K562 (cell line): Measurements from ENCODE around the gene PDE1C. TPM values are rescaled to one million over a fixed set of nuclear protein-coding genes. Genes with fewer than 3 reads are reported as not detected.

ENCODE experiments used
- ATAC-seq: fragments of 200-7000 bp; cut with Tn5 transposase; 3 replicates; pipeline ENCODE4 v1.9.1; 2020; ENCODE audit warnings: moderate library complexity
- BruUV-seq: library from RNA; stranded (reverse); fragments of 400-500 nt; replicated peaks from 2 replicates; lab custom pipeline; 2021; lab: Mats Ljungman, UMichigan
- CTCF ChIA-PET: fragments of 300-600 bp; formaldehyde crosslinking; extraction: SDS; loops from one replicate; lab custom pipeline; 2021; ENCODE audit warnings: low intra/inter-chr PET ratio; lab: Yijun Ruan, JAX
- POLR2A ChIA-PET: fragments of 300-600, 350-650 bp; sonication (Branson Sonifier 250); formaldehyde crosslinking; extraction: SDS; loops from one replicate; lab custom pipeline; 2021; ENCODE audit warnings: antibody characterized with exemption, inconsistent platforms; lab: Yijun Ruan, JAX
- DNase-seq, 4 experiments: peaks; one replicate each; pipeline versions ENCODE4 v3.0.0 to v3.0.0-alpha.2; 2011 to 2018; ENCODE audit warnings: low spot score in 3 of 4, mixed read lengths in 3 of 4; ENCODE audit errors: extremely low read depth in 1 of 4
- FAIRE-seq: peaks from 2 replicates; lab custom pipeline; 2011; peaks lifted over from hg19 to GRCh38; lab: Jason Lieb, UNC
- H2AFZ ChIP-seq: 2 replicates; pipeline ENCODE4 v1.6.0; 2011; ENCODE audit warnings: low read depth, low read length, control low read depth, inconsistent platforms
- H3K27ac ChIP-seq: fragments of 200-600 bp; 3 replicates; pipeline ENCODE4 v1.8.0; 2011; ENCODE audit warnings: low read depth, mild to moderate bottlenecking, control low read depth, inconsistent platforms, low read length, moderate library complexity, mixed read lengths; ENCODE audit errors: extremely low read depth
- H3K27me3 ChIP-seq, 2 experiments: fragments of 300-600 bp in 1 of 2; 2 replicates in 1 of 2; 3 replicates in 1 of 2; pipeline versions ENCODE4 v1.6.0 to v1.8.0; 2011; ENCODE audit warnings: inconsistent platforms in 2 of 2, low read length in 2 of 2, mild to moderate bottlenecking in 1 of 2, mixed read lengths in 1 of 2, moderate library complexity in 1 of 2; ENCODE audit not compliant: control insufficient read depth in 2 of 2, insufficient read depth in 2 of 2
- H3K36me3 ChIP-seq: fragments of 300-600 bp; 3 replicates; pipeline ENCODE4 v1.8.0; 2011; ENCODE audit warnings: mild to moderate bottlenecking, low read length, inconsistent platforms; ENCODE audit not compliant: control insufficient read depth, insufficient read depth
- H3K4me1 ChIP-seq, 2 experiments: fragments of 200-600 bp in 1 of 2; replicated peaks in 1 of 2; 2 replicates in 1 of 2; 3 replicates in 1 of 2; pipeline versions ENCODE4 v1.5.1 to v1.8.0; 2011; ENCODE audit warnings: inconsistent platforms in 2 of 2, low read length in 2 of 2, mild to moderate bottlenecking in 1 of 2, mixed read lengths in 1 of 2, moderate library complexity in 1 of 2; ENCODE audit not compliant: control insufficient read depth in 2 of 2, insufficient read depth in 2 of 2
- H3K4me2 ChIP-seq: 2 replicates; pipeline ENCODE4 v1.6.1; 2011; ENCODE audit warnings: low read length, control low read depth, inconsistent platforms, mixed read lengths; ENCODE audit not compliant: insufficient read depth
- H3K4me3 ChIP-seq: fragments of 200-600 bp; sonication (generic), shearing (Covaris generic); 2 replicates; pipeline ENCODE4 v1.5.1; 2016; ENCODE audit warnings: control low read depth, inconsistent platforms
- H3K79me2 ChIP-seq: fragments of 200-600 bp; 3 replicates; pipeline ENCODE4 v1.8.0; 2011; ENCODE audit warnings: low read length, inconsistent platforms; ENCODE audit not compliant: control insufficient read depth, insufficient read depth
- H3K9ac ChIP-seq, 2 experiments: 2 replicates each; pipeline versions ENCODE4 v1.6.0 to v1.6.1; 2011; ENCODE audit warnings: low read depth in 2 of 2, low read length in 2 of 2, control low read depth in 1 of 2, inconsistent platforms in 1 of 2, mild to moderate bottlenecking in 1 of 2, mixed read lengths in 1 of 2; ENCODE audit not compliant: insufficient read depth in 1 of 2
- H3K9me1 ChIP-seq: one replicate; pipeline ENCODE4 v1.6.0; 2011; ENCODE audit warnings: inconsistent platforms, mild to moderate bottlenecking, low read length, moderate library complexity; ENCODE audit not compliant: control insufficient read depth, insufficient read depth
- H3K9me3 ChIP-seq: replicated peaks from 2 replicates; pipeline ENCODE4 v1.5.1; 2011; ENCODE audit warnings: low read depth, low read length, inconsistent platforms; ENCODE audit not compliant: control insufficient read depth, insufficient read depth
- H4K20me1 ChIP-seq: replicated peaks from 2 replicates; pipeline ENCODE4 v1.6.1; 2011; ENCODE audit warnings: low read length, inconsistent platforms, mixed read lengths; ENCODE audit not compliant: control insufficient read depth, insufficient read depth
- MXD1 ChIP-seq: fragments of 250-450 bp; sonication (Bioruptor Pico); IDR thresholded peaks from 2 replicates; pipeline ENCODE4 v1.8.0; 2021; ENCODE audit warnings: borderline replicate concordance, mild to moderate bottlenecking, moderate library complexity; ENCODE audit not compliant: poor library complexity, severe bottlenecking
- RBBP5 ChIP-seq: fragments of 200-600 bp; sonication (generic); IDR thresholded peaks from 2 replicates; pipeline ENCODE4 v1.6.1; 2012; ENCODE audit warnings: borderline replicate concordance, mild to moderate bottlenecking, low read length, control low read depth, inconsistent platforms; ENCODE audit not compliant: insufficient read depth, poor library complexity, severe bottlenecking
- STAT5B ChIP-seq: fragments of 250-450 bp; sonication (Bioruptor Pico); IDR thresholded peaks from 2 replicates; pipeline ENCODE4 v1.8.0; 2021; ENCODE audit warnings: mild to moderate bottlenecking, inconsistent platforms
- XRCC3 ChIP-seq: fragments of 450-650 bp; IDR thresholded peaks from 2 replicates; pipeline ENCODE4 v1.6.1; 2017; ENCODE audit warnings: mild to moderate bottlenecking, moderate library complexity
- ZNF197 ChIP-seq: fragments of 200-800 bp; sonication (Bioruptor generic); IDR thresholded peaks from 2 replicates; pipeline ENCODE4 v1.6.1; 2016; ENCODE audit warnings: low read depth, missing genetic modification characterization, missing compliant biosample characterization
- ZSCAN32 ChIP-seq: fragments of 450-650 bp; formaldehyde crosslinking; IDR thresholded peaks from 2 replicates; pipeline ENCODE4 v1.4.0; 2020; ENCODE audit warnings: mild to moderate bottlenecking, moderate library complexity
- WGBS: fragments of 100-300 bp; shearing (Covaris generic); methylation state at CpG from one replicate; pipeline ENCODE4 v1.1.6; 2016; ENCODE audit warnings: low coverage, mixed read lengths; ENCODE audit not compliant: insufficient coverage; ENCODE audit errors: missing lambda C conversion rate; 5-methylcytosine and 5-hydroxymethylcytosine counted together
- in situ Hi-C: fragments of 300-500 bp; cut with MboI; formaldehyde crosslinking; loops from 4 replicates; pipeline ENCODE4 v1.15.0; 2018; ENCODE audit warnings: inconsistent platforms, mixed read lengths
- intact Hi-C: fragments of 100-400 bp; cut with micrococcal nuclease; formaldehyde crosslinking; loops from 2 replicates; pipeline ENCODE4 v1.14.2; 2022
- polyA plus RNA-seq, 8 experiments: library from polyadenylated mRNA; depleted of rRNA in 4 of 8; stranded (reverse) in 5 of 8; unstranded in 3 of 8; fragments of >200 nt; fragmentation: Nextera tagmentation in 2 of 8; fragmentation: Illumina TruSeq in 1 of 8; extraction: Ambion mirVana in 2 of 8; extraction: Trizol in 1 of 8; gene quantifications; 2 replicates each; pipeline versions ENCODE4 v1.2.1 to v1.2.3, GENCODE V29; 2011 to 2014; ENCODE audit warnings: inconsistent platforms in 1 of 8, missing spikeins in 1 of 8
- total RNA-seq, 7 experiments: library from RNA; depleted of rRNA in 6 of 7; stranded (reverse); fragments of >200 nt in 6 of 7; fragmentation: Illumina TruSeq in 2 of 7; extraction: Trizol in 2 of 7; gene quantifications; 2 replicates each; pipeline versions ENCODE4 v1.2.1 to v1.2.3, GENCODE V29; 2011 to 2021; ENCODE audit warnings: low replicate concordance in 1 of 7

The PDE1C gene
- total and polyA plus RNA-seq, 9 of the 15 experiments (the other 6 are each of a cell fraction or from before 2014, with no cell fraction given): under 0.01 to 0.01 TPM; not detected in 7

GRCh38 chr7:31934551-31934950 lies 135.7 kb downstream of the PDE1C start:
- H3K36me3 ChIP-seq: no peaks in the 10 kb centered on the region
- no peaks in the 10 kb centered on the region for H3K79me2 ChIP-seq
- POLR2A ChIA-PET: no interaction called here
- FAIRE-seq (no peak), ATAC-seq (no peak), DNase-seq (no peak)
- BruUV-seq: no TSS peak
- CTCF ChIA-PET: no interaction called here
- no peaks in the 10 kb centered on the region for H3K4me1 ChIP-seq
- no peak for TF ChIP-seq XRCC3
- no peak overlapping the region for H3K4me3 ChIP-seq
- H2AFZ ChIP-seq: no peak overlapping the region
- intact Hi-C loops (no loop called here), in situ Hi-C loops (no loop called here)
- H4K20me1 ChIP-seq: no peaks in the 10 kb centered on the region
- H3K9me1 ChIP-seq: no peaks in the 10 kb centered on the region
- no peak overlapping the region for H3K9ac ChIP-seq
- WGBS: 3% methylated on average over 4 of the region's 4 CpGs
- no peaks in the 10 kb centered on the region for H3K9me3 ChIP-seq
- no peak overlapping the region for H3K27ac ChIP-seq
- H3K4me2 ChIP-seq: no peak overlapping the region
- H3K27me3 ChIP-seq: no peaks in the 10 kb centered on the region

GRCh38 chr7:31933481-31933880 lies 136.7 kb downstream of the PDE1C start:
- Histone ChIP-seq H4K20me1 (no peaks in the 10 kb centered on the region), H2AFZ (no peak overlapping the region), H3K9me1 (no peaks in the 10 kb centered on the region), H3K27ac (no peak overlapping the region), H3K4me2 (no peak overlapping the region), H3K27me3 (no peaks in the 10 kb centered on the region), H3K4me3 (no peak overlapping the region), H3K9ac (no peak overlapping the region), H3K4me1 (no peaks in the 10 kb centered on the region), H3K36me3 (no peaks in the 10 kb centered on the region), H3K9me3 (no peaks in the 10 kb centered on the region), H3K79me2 (no peaks in the 10 kb centered on the region)
- WGBS: 0% methylated on average over 1 of the region's 1 CpG
- no peak for ATAC-seq
- in situ Hi-C loops: no loop called here
- no peak for FAIRE-seq
- no peak for DNase-seq
- ChIA-PET POLR2A (no interaction called here), CTCF (no interaction called here)
- intact Hi-C loops: no loop called here
- no TSS peak for BruUV-seq
- TF ChIP-seq ZNF197 (no peak), RBBP5 (no peak), ZSCAN32 (CRISPR knock-in tag) (no peak), STAT5B (CRISPR knock-in tag) (no peak), MXD1 (CRISPR knock-in tag) (no peak)
